Neuronal stem cell (in vitro differentiated cells): ENCODE results near the gene MYD88. TPM values are rescaled to one million over a fixed set of nuclear protein-coding genes. Genes with fewer than 3 reads are reported as not detected.
A peak's percentile ranks its signal among the peaks of the same experiment; 100 is the strongest.

Experiments used
- DNase-seq: peaks from one replicate; pipeline ENCODE4 v3.0.0-alpha.2; 2013; ENCODE audit warnings: low spot score
- H2AFZ ChIP-seq: one replicate; pipeline ENCODE4 v1.6.1; 2013; ENCODE audit warnings: mild to moderate bottlenecking, low read length, inconsistent platforms
- H2AK5ac ChIP-seq: 2 replicates; pipeline ENCODE4 v1.6.1; 2013; ENCODE audit warnings: low read depth, mild to moderate bottlenecking, inconsistent platforms, low read length, moderate library complexity, mixed read lengths
- H2BK120ac ChIP-seq: 2 replicates; pipeline ENCODE4 v1.6.1; 2013; ENCODE audit warnings: low read depth, mild to moderate bottlenecking, inconsistent platforms, low read length, moderate library complexity, mixed read lengths
- H2BK12ac ChIP-seq: one replicate; pipeline ENCODE4 v1.6.1; 2013; ENCODE audit warnings: low read length, inconsistent platforms
- H2BK15ac ChIP-seq: 2 replicates; pipeline ENCODE4 v1.6.1; 2013; ENCODE audit warnings: mild to moderate bottlenecking, low read length, inconsistent platforms, mixed read lengths
- H2BK5ac ChIP-seq: one replicate; pipeline ENCODE4 v1.6.1; 2013; ENCODE audit warnings: inconsistent platforms, mild to moderate bottlenecking, low read length, moderate library complexity
- H3K14ac ChIP-seq: one replicate; pipeline ENCODE4 v1.6.1; 2013; ENCODE audit warnings: low read length, inconsistent platforms
- H3K18ac ChIP-seq: 2 replicates; pipeline ENCODE4 v1.6.1; 2013; ENCODE audit warnings: low read length, inconsistent platforms
- H3K23ac ChIP-seq: 2 replicates; pipeline ENCODE4 v1.6.1; 2013; ENCODE audit warnings: low read depth, mild to moderate bottlenecking, mixed read lengths, low read length, inconsistent platforms; ENCODE audit not compliant: poor library complexity
- H3K27ac ChIP-seq: replicated peaks from 3 replicates; pipeline ENCODE4 v1.5.1; 2013; ENCODE audit warnings: low read length, inconsistent platforms
- H3K27me3 ChIP-seq, 3 experiments: 2 replicates each; pipeline ENCODE4 v1.6.1; 2013; ENCODE audit warnings: low read length in 3 of 3, mild to moderate bottlenecking in 2 of 3, inconsistent platforms in 1 of 3, low read depth in 1 of 3, mixed read lengths in 1 of 3, moderate library complexity in 1 of 3; ENCODE audit not compliant: control insufficient read depth in 3 of 3, insufficient read depth in 3 of 3
- H3K36me3 ChIP-seq, 2 donors: replicated peaks in 1 of 2; 2 replicates each; pipeline ENCODE4 v1.6.1; 2013; ENCODE audit warnings: low read length in 2 of 2; ENCODE audit not compliant: control insufficient read depth in 2 of 2, insufficient read depth in 2 of 2
- H3K4ac ChIP-seq: 2 replicates; pipeline ENCODE4 v1.6.1; 2013; ENCODE audit warnings: inconsistent platforms, mild to moderate bottlenecking, low read length, moderate library complexity
- H3K4me1 ChIP-seq, 2 donors: 1 replicate in 1 of 2; 2 replicates in 1 of 2; pipeline ENCODE4 v1.6.1; 2013; ENCODE audit warnings: low read length in 2 of 2, low read depth in 1 of 2; ENCODE audit not compliant: control insufficient read depth in 2 of 2, insufficient read depth in 1 of 2
- H3K4me2 ChIP-seq: one replicate; pipeline ENCODE4 v1.6.1; 2013; ENCODE audit warnings: mild to moderate bottlenecking, low read length, inconsistent platforms; ENCODE audit not compliant: insufficient read depth, poor library complexity, severe bottlenecking
- H3K4me3 ChIP-seq, 2 donors: 2 replicates each; pipeline ENCODE4 v1.5.1; 2013; ENCODE audit warnings: low read length in 2 of 2, mild to moderate bottlenecking in 2 of 2, inconsistent platforms in 1 of 2, moderate library complexity in 1 of 2
- H3K79me1 ChIP-seq: one replicate; pipeline ENCODE4 v1.6.1; 2013; ENCODE audit warnings: low read depth, mild to moderate bottlenecking, inconsistent platforms, low read length, moderate library complexity
- H3K9ac ChIP-seq: one replicate; pipeline ENCODE4 v1.6.1; 2013; ENCODE audit warnings: mild to moderate bottlenecking, low read depth, low read length, inconsistent platforms; ENCODE audit not compliant: poor library complexity
- H3K9me3 ChIP-seq, 2 donors: replicated peaks in 1 of 2; 2 replicates each; pipeline versions ENCODE3 to v1.6.1; 2013; ENCODE audit warnings: low read length in 2 of 2, mild to moderate bottlenecking in 2 of 2, inconsistent platforms in 1 of 2, low read depth in 1 of 2, mixed read lengths in 1 of 2, moderate library complexity in 1 of 2; ENCODE audit not compliant: control insufficient read depth in 2 of 2, insufficient read depth in 1 of 2
- H4K8ac ChIP-seq: one replicate; pipeline ENCODE4 v1.6.1; 2013; ENCODE audit warnings: low read depth, mild to moderate bottlenecking, inconsistent platforms, low read length, moderate library complexity
- H4K91ac ChIP-seq: one replicate; pipeline ENCODE4 v1.6.1; 2013; ENCODE audit warnings: low read length, low read depth, mild to moderate bottlenecking, inconsistent platforms; ENCODE audit not compliant: poor library complexity
- WGBS, 2 donors: extraction: QIAGEN DNeasy Blood & Tissue Kit; methylation state at CpG; one replicate each; pipeline ENCODE4 v1.1.7; 2013; ENCODE audit warnings: missing lambda C conversion rate in 2 of 2, mixed read lengths in 1 of 2; ENCODE audit not compliant: insufficient read length in 2 of 2, insufficient replicate concordance in 1 of 2; ENCODE audit errors: extremely low coverage in 2 of 2; 5-methylcytosine and 5-hydroxymethylcytosine counted together
- polyA plus RNA-seq, 2 experiments: library from polyadenylated mRNA; stranded (reverse); fragments of 200-250 nt; gene quantifications; one replicate each; pipeline ENCODE4 v1.2.3, GENCODE V29; 2013

The MYD88 gene
- polyA plus RNA-seq (2013, experiment 1 of 2) = 20.8 TPM
- 20.5 TPM for polyA plus RNA-seq (2013, experiment 2 of 2)

- Histone ChIP-seq H3K36me3 (peaks cover 11 to 18% of the 10 kb centered on the region in 2 donors), H2BK5ac (peak within 1 kb of the TSS; percentile 91), H4K8ac (peak within 1 kb of the TSS; percentile 77), H3K4me1 (peaks cover 9 to 18% of the 10 kb centered on the region in 2 donors), H3K4ac (peak within 1 kb of the TSS; percentile 13), H3K4me3 (peak within 1 kb of the TSS; percentile 68 to 91), H2BK12ac (peak within 1 kb of the TSS; percentile 42), H3K23ac (peak within 1 kb of the TSS; percentile 97), H2AFZ (peak within 1 kb of the TSS; percentile 89), H3K9ac (peak within 1 kb of the TSS; percentile 99), H3K79me1 (peaks cover 2% of the 10 kb centered on the region), H4K91ac (peak within 1 kb of the TSS; percentile 68), H3K18ac (peak within 1 kb of the TSS; percentile 98), H3K4me2 (peak within 1 kb of the TSS; percentile 88), H2BK120ac (peak within 1 kb of the TSS; percentile 91), H3K27ac (peak within 1 kb of the TSS; percentile 91), H2BK15ac (peak within 1 kb of the TSS; percentile 86), H3K14ac (peak within 1 kb of the TSS; percentile 99), H2AK5ac (peak within 1 kb of the TSS; percentile 38), H3K9me3 (no peaks in the 10 kb centered on the region), H3K27me3 (peaks cover 0 to 39% (median 0%) of the 10 kb centered on the region in 3 experiments)
- no CpG with 5 or more reads among the region's 65 CpGs for WGBS, 2 donors
- peak; percentile 53 for DNase-seq
Measured at GRCh38 chr3:38138349-38139190, at the start of gene MYD88. Gene MYD88 (plus strand): TSS chr3:38138661. CDS start chr3:38138701, 40 bp downstream.

- peak overlapping the region; percentile 15 for H3K4ac ChIP-seq
- H3K27me3 ChIP-seq = peaks cover 0 to 7% (median 0%) of the 10 kb centered on the region in 3 experiments
- H3K36me3 ChIP-seq = no peaks in the 10 kb centered on the region
- H3K9me3 ChIP-seq = peaks cover 1 to 3% of the 10 kb centered on the region in 2 donors
- no peak overlapping the region for H3K23ac ChIP-seq
- no CpG with 5 or more reads among the region's 2 CpGs for WGBS, 2 donors
- no peak overlapping the region for H2AFZ ChIP-seq
- H3K4me1 ChIP-seq = no peaks in the 10 kb centered on the region
- no peaks in the 10 kb centered on the region for H3K79me1 ChIP-seq
- H3K4me3 ChIP-seq = no peak overlapping the region
- no peak overlapping the region for H3K27ac ChIP-seq
- no peak overlapping the region for H3K9ac ChIP-seq
- H4K8ac ChIP-seq = no peak overlapping the region
- no peak overlapping the region for H2BK5ac ChIP-seq
- H3K14ac ChIP-seq = no peak overlapping the region
- H3K18ac ChIP-seq = no peak overlapping the region
- no peak overlapping the region for H2AK5ac ChIP-seq
- no peak overlapping the region for H2BK12ac ChIP-seq
- peak overlapping the region; percentile 65 for H2BK15ac ChIP-seq
- H2BK120ac ChIP-seq = no peak overlapping the region
- no peak for DNase-seq
- no peak overlapping the region for H3K4me2 ChIP-seq
- no peak overlapping the region for H4K91ac ChIP-seq
Measured at GRCh38 chr3:38089163-38089562, 49.3 kb upstream of the MYD88 start.

GRCh38 chr3:38090453-38090852, 48.0 kb upstream of the MYD88 start:
- H3K4ac ChIP-seq = no peak overlapping the region
- peaks cover 0 to 11% (median 0%) of the 10 kb centered on the region in 3 experiments for H3K27me3 ChIP-seq
- no peak overlapping the region for H2BK15ac ChIP-seq
- no peak overlapping the region for H3K9ac ChIP-seq
- H3K14ac ChIP-seq = no peak overlapping the region
- no peak overlapping the region for H2BK120ac ChIP-seq
- H3K4me1 ChIP-seq = no peaks in the 10 kb centered on the region
- H4K8ac ChIP-seq = no peak overlapping the region
- DNase-seq = no peak
- H2AFZ ChIP-seq = no peak overlapping the region
- no peak overlapping the region for H3K23ac ChIP-seq
- WGBS, 2 donors = no CpG with 5 or more reads among the region's 3 CpGs
- H3K4me2 ChIP-seq = no peak overlapping the region
- H3K4me3 ChIP-seq = no peak overlapping the region
- H3K27ac ChIP-seq = no peak overlapping the region
- no peak overlapping the region for H4K91ac ChIP-seq
- H3K79me1 ChIP-seq = no peaks in the 10 kb centered on the region
- no peaks in the 10 kb centered on the region for H3K9me3 ChIP-seq
- no peak overlapping the region for H2BK5ac ChIP-seq
- no peak overlapping the region for H3K18ac ChIP-seq
- H2BK12ac ChIP-seq = no peak overlapping the region
- no peak overlapping the region for H2AK5ac ChIP-seq
- H3K36me3 ChIP-seq = no peaks in the 10 kb centered on the region

GRCh38 chr3:38094999-38095398, 43.5 kb upstream of the MYD88 start:
- Histone ChIP-seq H4K91ac (no peak overlapping the region), H4K8ac (no peak overlapping the region), H2AK5ac (peak overlapping the region; percentile 61), H2BK15ac (no peak overlapping the region), H2BK5ac (no peak overlapping the region), H3K79me1 (no peaks in the 10 kb centered on the region), H3K4me1 (peaks cover 13 to 14% of the 10 kb centered on the region in 2 donors), H3K18ac (peak overlapping the region; percentile 13), H3K36me3 (no peaks in the 10 kb centered on the region), H3K4me2 (no peak overlapping the region), H3K23ac (no peak overlapping the region), H3K4me3 (no peak overlapping the region), H2AFZ (no peak overlapping the region), H3K9me3 (no peaks in the 10 kb centered on the region), H2BK120ac (no peak overlapping the region), H3K9ac (no peak overlapping the region), H3K4ac (no peak overlapping the region), H3K14ac (no peak overlapping the region), H3K27ac (no peak overlapping the region), H2BK12ac (no peak overlapping the region), H3K27me3 (peaks cover 0 to 11% (median 0%) of the 10 kb centered on the region in 3 experiments)
- DNase-seq = no peak
- WGBS, 2 donors = no CpG with 5 or more reads among the region's 3 CpGs
